GM19238 (cell line): ENCODE measurements around the gene CDC14A.

Source experiments
- DNase-seq: peaks from one replicate; pipeline ENCODE4 v3.0.0; 2011; ENCODE audit warnings: low spot score; ENCODE audit not compliant: insufficient read length

CDC14A gene

GRCh38 chr1:100482748-100483147 lies 130.4 kb downstream of the CDC14A start:
- DNase-seq, result no peak

- DNase-seq, result no peak
Observed at GRCh38 chr1:100483230-100483629, 130.9 kb downstream of the CDC14A start.

GRCh38 chr1:100485855-100486258 lies 133.6 kb downstream of the CDC14A start:
- no peak for DNase-seq

GRCh38 chr1:100494393-100495084 lies 142.2 kb downstream of the CDC14A start:
- DNase-seq, result no peak

- no peak for DNase-seq
Observed at GRCh38 chr1:100496896-100497295, 144.6 kb downstream of the CDC14A start.

GRCh38 chr1:100497796-100498195 lies 145.5 kb downstream of the CDC14A start:
- DNase-seq, result no peak

GRCh38 chr1:100499194-100499811 lies 147.0 kb downstream of the CDC14A start:
- no peak for DNase-seq

- DNase-seq, result no peak
Observed at GRCh38 chr1:100502052-100502792, 149.9 kb downstream of the CDC14A start.

- no peak for DNase-seq
Observed at GRCh38 chr1:100506217-100506616, 153.9 kb downstream of the CDC14A start.

GRCh38 chr1:100510451-100510850 lies 158.1 kb downstream of the CDC14A start:
- no peak for DNase-seq

GRCh38 chr1:100511058-100511457 lies 158.8 kb downstream of the CDC14A start:
- no peak for DNase-seq

GRCh38 chr1:100511773-100512172 lies 159.5 kb downstream of the CDC14A start:
- DNase-seq, result no peak

- DNase-seq, result no peak
Observed at GRCh38 chr1:100512803-100513352, 160.6 kb downstream of the CDC14A start.

- DNase-seq, result no peak
Observed at GRCh38 chr1:100516857-100517256, 164.6 kb downstream of the CDC14A start.

GRCh38 chr1:100517515-100517914 lies 165.2 kb downstream of the CDC14A start:
- no peak for DNase-seq

GRCh38 chr1:100518023-100518422 lies 165.7 kb downstream of the CDC14A start:
- DNase-seq, result no peak

- no peak for DNase-seq
Observed at GRCh38 chr1:100523038-100523652, 170.8 kb downstream of the CDC14A start.

- no peak for DNase-seq
Observed at GRCh38 chr1:100524355-100524754, 172.0 kb downstream of the CDC14A start.

GRCh38 chr1:100526894-100527293 lies 174.6 kb downstream of the CDC14A start:
- no peak for DNase-seq

GRCh38 chr1:100528871-100529270 lies 176.6 kb downstream of the CDC14A start:
- DNase-seq, result no peak

GRCh38 chr1:100530141-100530540 lies 177.8 kb downstream of the CDC14A start:
- DNase-seq, result no peak
